GM21825 (cell line): ENCODE results near the gene CFAP46.
"Not testable (repeated sequence)": the region's sequence is repeated elsewhere in the genome, so short reads cannot be mapped to it uniquely, and the experiment has no call there.

Experiments used
- ATAC-seq: cut with Tn5 transposase; IDR thresholded peaks from one replicate; pipeline ENCODE4 v1.9.1; 2021; ENCODE audit warnings: mild to moderate bottlenecking, moderate library complexity; ENCODE audit not compliant: unreplicated experiment

CFAP46 gene

GRCh38 chr10:132793213-132793612 lies 149.2 kb downstream of the CFAP46 start:
- no peak for ATAC-seq

- ATAC-seq = no peak
Measured at GRCh38 chr10:132792796-132793195, 149.6 kb downstream of the CFAP46 start.

- ATAC-seq = not testable (repeated sequence)
Measured at GRCh38 chr10:132792099-132792498, 150.3 kb downstream of the CFAP46 start.

DNA sequence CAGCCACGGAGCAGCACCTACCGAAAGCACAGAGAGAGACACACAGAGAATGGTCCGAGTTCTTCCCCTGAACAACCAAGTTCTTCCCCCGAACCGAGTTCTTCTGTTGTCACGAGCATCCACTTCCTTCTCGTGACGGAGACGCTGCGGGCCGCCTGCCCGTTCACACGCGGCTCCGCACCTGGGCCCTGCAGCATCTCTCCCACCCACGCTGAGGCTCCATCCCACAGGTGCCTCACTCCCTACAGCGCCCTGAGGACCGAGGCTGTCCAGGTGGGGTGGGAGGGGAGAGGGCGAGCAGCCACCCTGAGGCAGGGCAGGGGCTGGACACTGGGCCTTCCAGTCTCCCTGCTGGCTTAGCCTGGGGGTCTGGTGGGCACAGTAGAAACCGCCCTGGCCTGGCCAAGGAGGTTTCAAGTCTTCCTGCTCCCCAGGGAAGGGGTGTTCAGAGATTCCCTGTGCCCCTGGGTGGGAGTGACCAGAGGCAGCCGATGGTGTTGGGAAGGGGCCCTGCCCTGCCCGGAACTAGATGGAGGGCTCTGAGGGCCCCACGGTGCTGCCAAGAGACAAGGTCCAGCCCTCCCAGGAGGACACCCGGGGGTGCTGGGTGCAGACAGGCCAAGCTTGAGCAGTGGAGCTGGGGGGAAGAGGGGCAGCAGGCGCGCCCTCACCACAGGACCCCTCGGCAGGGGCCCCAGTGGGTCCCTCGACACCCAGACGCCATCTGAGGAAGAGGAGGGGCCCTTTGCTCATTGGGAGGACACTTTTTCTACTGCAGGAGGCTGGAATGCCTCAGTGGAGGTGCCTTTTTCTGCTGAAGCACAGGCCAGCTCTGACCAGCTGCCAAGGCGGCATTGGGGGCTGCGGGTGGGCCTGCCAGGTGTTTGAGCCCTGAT lies 151.2 kb downstream of the CFAP46 start:
- ATAC-seq = no peak

DNA sequence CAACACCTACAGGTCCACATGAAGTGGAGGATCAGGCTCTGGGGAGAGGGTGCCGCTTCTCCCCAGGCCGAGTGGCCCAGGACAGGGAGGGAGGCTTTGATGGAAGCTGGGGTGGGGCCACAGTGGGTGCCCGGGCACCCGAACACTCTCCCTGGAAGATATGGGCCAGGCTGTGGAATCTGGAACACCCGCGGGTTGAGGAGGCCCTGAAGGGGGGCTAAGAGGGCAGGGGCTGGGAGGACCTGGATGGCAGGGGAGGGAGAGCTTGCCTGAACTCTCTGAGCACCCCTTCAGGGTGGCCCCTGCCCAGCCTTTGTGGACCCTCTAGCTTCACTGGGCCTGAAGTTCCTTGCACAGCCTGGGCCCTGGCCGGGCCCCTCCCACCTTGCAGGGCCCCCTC lies 151.9 kb downstream of the CFAP46 start:
- no peak for ATAC-seq

GRCh38 chr10:132789659-132790148 lies 152.7 kb downstream of the CFAP46 start:
- ATAC-seq = no peak

GRCh38 chr10:132788831-132789219 lies 153.5 kb downstream of the CFAP46 start:
- ATAC-seq = no peak

DNA sequence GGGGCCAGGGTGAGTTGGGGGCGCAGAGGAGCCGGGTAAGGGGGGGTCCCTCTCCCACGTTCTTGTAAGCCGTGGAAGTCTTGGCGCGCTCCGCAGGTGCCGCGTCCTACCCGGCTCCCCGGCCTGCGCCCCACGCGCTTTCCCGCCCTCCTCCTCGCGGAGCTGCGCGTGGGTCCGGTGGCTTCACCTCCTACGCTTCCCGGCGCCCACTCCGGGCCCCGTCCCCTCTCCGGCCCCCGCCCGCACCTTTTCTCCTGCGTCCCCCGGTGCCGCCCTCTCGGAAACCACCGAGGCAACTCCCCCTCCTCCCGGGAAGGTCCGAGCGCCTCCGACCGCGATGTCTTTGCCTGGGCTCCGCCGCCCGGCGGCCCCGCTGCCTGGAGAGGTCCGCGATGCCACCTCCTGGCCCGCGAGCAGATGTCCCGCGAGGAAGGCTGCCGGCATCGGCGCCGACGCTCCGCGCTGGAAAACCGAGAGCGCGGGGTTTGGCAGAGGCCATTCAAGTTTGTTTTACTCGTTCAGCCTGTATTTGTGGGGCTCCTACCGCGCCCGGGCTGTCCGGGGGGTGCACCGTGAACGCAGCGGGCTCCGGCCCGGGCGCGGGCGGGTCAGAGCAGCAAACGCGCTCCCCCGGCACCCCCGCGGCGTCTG lies 154.1 kb downstream of the CFAP46 start:
- no peak for ATAC-seq

- ATAC-seq = no peak
Measured at GRCh38 chr10:132787495-132788179, 154.7 kb downstream of the CFAP46 start.

DNA sequence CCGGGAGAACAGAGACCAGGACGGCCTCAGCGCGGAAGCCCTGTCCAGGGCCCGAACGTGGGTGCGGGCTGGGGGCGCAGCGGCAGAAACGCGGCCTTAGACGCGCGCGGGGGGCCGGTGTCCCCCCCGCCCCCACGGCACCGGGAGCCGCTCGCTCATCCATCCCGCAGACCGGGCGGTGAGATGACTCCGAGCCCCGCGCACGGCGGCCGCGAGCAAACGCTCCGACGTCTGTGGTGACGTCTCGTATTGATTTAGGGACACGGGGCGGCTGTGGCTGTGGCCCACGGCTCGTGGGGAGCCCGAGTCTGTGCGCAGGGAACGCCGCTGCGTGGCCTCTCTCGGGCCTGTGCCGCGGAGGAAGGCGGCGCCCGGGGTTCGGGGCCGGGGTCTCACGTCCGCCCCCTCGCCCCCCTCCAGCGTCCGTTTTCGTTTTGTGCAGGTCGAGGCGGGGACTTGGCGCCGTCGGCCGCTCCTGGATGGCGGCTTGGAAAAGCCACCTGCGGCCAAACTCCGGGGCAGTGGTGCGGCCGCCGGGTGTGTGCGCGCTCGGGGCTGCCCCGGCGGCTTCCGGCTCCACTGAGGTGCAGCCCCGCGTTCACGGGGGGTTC lies 155.4 kb downstream of the CFAP46 start:
- ATAC-seq = no peak

DNA sequence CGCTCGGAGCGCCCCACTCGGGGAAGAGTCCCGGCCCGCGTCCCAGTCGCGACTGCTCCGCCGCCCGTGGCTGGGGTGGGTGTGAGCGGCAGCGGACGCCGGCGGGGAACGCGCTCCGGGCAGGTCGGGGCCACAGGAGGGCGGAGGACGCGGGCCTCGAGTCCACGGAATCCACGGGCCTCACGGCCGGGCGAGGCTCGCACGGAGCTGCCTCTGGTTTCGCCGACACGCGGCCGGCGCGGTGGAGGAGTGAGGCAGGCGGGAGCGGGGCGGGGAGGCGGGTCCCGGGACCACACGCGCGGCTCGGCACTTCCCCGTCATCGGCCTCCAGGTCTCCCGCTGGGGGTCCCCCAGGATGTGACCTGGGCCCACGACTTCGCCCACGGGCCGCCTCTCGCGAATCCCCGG lies 155.9 kb downstream of the CFAP46 start:
- ATAC-seq = no peak

- ATAC-seq = no peak
Measured at GRCh38 chr10:132785723-132786475, 156.5 kb downstream of the CFAP46 start, which contains the start of gene NKX6-2. TSS of gene NKX6-2 (minus strand) at chr10:132786147. CDS start at chr10:132785948, 199 bp downstream.

GRCh38 chr10:132784866-132785722 lies 157.3 kb downstream of the CFAP46 start:
- ATAC-seq = no peak

- no peak for ATAC-seq
Measured at GRCh38 chr10:132783940-132784865, 158.2 kb downstream of the CFAP46 start.

GRCh38 chr10:132783165-132783939 lies 159.0 kb downstream of the CFAP46 start:
- ATAC-seq = no peak

GRCh38 chr10:132781556-132781955 lies 160.8 kb downstream of the CFAP46 start:
- no peak for ATAC-seq

DNA sequence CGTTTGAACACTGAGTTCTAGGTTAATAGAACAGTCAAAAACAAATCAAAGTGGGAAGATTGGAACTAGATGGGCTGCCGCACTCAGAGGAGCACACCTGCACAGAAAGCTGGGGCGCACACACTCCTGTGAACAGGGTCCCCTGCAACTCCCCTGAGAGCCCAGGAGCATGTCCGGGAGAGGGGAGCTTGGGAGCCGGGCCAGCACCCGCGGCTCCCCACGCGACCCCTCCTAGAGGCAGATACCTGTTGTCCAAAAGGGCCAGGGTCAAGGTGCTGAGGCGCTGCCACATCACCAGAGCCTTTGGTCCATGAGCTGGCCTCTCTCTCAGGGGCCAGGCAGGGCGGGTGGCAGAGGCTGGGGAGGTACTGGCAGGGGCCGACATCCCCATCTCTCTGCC lies 162.0 kb downstream of the CFAP46 start:
- no peak for ATAC-seq
